ENCODE measurements around the gene CDCA5. TPM values are rescaled to one million over a fixed set of nuclear protein-coding genes. Genes with fewer than 3 reads are reported as not detected.

CDCA5 gene
- polyA plus RNA-seq, 1 of the 3 experiments (the other 2 are of a cell fraction), result 16.3 TPM

DNA sequence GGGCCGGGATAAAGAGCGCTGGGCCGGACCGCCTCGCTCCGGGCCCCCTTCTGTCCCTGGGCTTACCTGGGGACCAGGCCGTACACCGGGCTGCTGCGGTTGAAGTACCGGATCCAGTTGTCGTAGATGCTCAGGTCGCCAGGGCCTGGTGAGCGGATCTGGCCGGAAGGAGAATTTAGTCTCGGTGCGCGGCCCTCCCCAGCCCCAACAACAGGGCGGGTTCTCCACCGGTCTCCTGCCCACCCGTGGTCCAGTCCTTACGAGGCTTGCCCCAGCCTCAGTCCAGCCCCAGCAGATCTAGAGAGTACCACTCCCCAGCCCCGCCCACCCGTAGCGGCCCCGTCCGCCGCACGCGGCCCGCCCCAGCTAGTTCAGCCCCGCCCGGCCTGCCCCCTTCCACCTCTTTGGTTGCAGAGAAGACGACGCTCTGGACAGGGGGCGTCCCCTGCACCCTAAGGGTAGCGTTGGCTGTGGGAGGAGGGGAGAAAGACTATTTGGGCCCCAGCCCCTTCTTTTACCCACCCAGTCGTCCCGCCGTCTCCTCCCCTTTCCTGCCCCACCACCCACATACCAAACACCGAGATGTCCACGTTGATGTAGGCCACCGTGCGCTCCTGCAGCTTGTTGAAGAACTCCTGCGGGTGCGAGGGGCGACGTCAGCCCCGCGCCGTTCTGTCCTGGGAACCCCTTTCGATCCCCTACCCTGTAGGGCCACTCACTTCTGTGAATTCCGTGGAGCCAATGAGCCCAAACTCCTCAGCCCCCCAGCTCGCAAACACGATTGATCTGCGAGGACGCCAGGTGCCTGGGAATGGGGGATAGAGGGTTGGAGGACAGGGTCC lies 36.0 kb downstream of the CDCA5 start:
- H2AFZ ChIP-seq (ENCODE audit: low read depth), result no peak overlapping the region
- no peak overlapping the region for H3K4me3 ChIP-seq (ENCODE audit: low read depth in 2 of 2, low read length in 1 of 2)
- no peak overlapping the region for H3K27ac ChIP-seq (ENCODE audit: low read depth in 2 of 2, low read length in 1 of 2)
- no peaks in the 10 kb centered on the region for H3F3A ChIP-seq (replicated peaks; ENCODE audit: insufficient read depth)
- no peaks in the 10 kb centered on the region for H3K9me2 ChIP-seq
- peaks cover 0 to 1% of the 10 kb centered on the region in 2 experiments; a peak in 2 of 4 replicates for H3K4me1 ChIP-seq (ENCODE audit: control insufficient read depth in 1 of 2, insufficient read depth in 2 of 2, low read depth in 1 of 2, low read length in 1 of 2)
- TF ChIP-seq FOXJ3 (CRISPR knock-in tag; IDR thresholded peaks at IDR 0.05), result no peak
- TF ChIP-seq RCOR1 (IDR thresholded peaks at IDR 0.05; ENCODE audit: low read length), result no peak
- no peak for TF ChIP-seq TCF12 (IDR thresholded peaks at IDR 0.05)
- no peak for TF ChIP-seq FOSL2 (IDR thresholded peaks at IDR 0.05; ENCODE audit: borderline replicate concordance, low read depth)
- TF ChIP-seq, protein P1, sequence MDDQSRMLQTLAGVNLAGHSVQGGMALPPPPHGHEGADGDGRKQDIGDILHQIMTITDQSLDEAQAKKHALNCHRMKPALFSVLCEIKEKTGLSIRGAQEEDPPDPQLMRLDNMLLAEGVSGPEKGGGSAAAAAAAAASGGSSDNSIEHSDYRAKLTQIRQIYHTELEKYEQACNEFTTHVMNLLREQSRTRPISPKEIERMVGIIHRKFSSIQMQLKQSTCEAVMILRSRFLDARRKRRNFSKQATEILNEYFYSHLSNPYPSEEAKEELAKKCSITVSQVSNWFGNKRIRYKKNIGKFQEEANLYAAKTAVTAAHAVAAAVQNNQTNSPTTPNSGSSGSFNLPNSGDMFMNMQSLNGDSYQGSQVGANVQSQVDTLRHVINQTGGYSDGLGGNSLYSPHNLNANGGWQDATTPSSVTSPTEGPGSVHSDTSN (IDR thresholded peaks at IDR 0.05), result no peak
- no peak for TF ChIP-seq EP300 (IDR thresholded peaks at IDR 0.05; ENCODE audit: borderline replicate concordance in 1 of 2, low read depth in 1 of 2, low read length in 1 of 2)
- TF ChIP-seq RAD21 (IDR thresholded peaks at IDR 0.05; ENCODE audit: low read length), result no peak
- TF ChIP-seq POLR2AphosphoS5 (IDR thresholded peaks at IDR 0.05; ENCODE audit: low read depth, low read length), result no peak
- no peak for TF ChIP-seq NFIC (IDR thresholded peaks at IDR 0.05; ENCODE audit: borderline replicate concordance)
- no peak for TF ChIP-seq EZH2phosphoT487 (IDR thresholded peaks at IDR 0.05; ENCODE audit: borderline replicate concordance, low read depth)
- TF ChIP-seq NRF1 (IDR thresholded peaks at IDR 0.05; ENCODE audit: low read depth, low read length), result no peak
- TF ChIP-seq, protein P2, sequence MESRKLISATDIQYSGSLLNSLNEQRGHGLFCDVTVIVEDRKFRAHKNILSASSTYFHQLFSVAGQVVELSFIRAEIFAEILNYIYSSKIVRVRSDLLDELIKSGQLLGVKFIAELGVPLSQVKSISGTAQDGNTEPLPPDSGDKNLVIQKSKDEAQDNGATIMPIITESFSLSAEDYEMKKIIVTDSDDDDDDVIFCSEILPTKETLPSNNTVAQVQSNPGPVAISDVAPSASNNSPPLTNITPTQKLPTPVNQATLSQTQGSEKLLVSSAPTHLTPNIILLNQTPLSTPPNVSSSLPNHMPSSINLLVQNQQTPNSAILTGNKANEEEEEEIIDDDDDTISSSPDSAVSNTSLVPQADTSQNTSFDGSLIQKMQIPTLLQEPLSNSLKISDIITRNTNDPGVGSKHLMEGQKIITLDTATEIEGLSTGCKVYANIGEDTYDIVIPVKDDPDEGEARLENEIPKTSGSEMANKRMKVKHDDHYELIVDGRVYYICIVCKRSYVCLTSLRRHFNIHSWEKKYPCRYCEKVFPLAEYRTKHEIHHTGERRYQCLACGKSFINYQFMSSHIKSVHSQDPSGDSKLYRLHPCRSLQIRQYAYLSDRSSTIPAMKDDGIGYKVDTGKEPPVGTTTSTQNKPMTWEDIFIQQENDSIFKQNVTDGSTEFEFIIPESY (IDR thresholded peaks at IDR 0.05; ENCODE audit: borderline replicate concordance, low read depth), result no peak
- no peaks in the 10 kb centered on the region for H3K9me3 ChIP-seq
- no peak overlapping the region for H3K9ac ChIP-seq
- CTCF ChIA-PET, result interaction anchor here (3.0 kb wide), 1 partner anchor 34 kb away, joined by 8 read pairs; the partner anchor contains the start of gene ARL2
- no peaks in the 10 kb centered on the region for H4K20me1 ChIP-seq (ENCODE audit: insufficient read depth)
- no peak overlapping the region for H3K4me2 ChIP-seq
- peaks cover 8 to 13% of the 10 kb centered on the region in 2 experiments for H3K36me3 ChIP-seq (replicated peaks in 1 of 2; ENCODE audit: control insufficient read depth in 1 of 2, insufficient read depth in 2 of 2, low read length in 1 of 2)
- DNase-seq, result no peak
- POLR2A ChIA-PET, result no interaction called here
- H3K79me2 ChIP-seq (ENCODE audit: insufficient read depth), result peaks cover 16% of the 10 kb centered on the region
- 98% methylated on average over 46 of the region's 56 CpGs for WGBS (ENCODE audit: low lambda C conversion rate)
- H3K27me3 ChIP-seq (ENCODE audit: insufficient read depth), result no peaks in the 10 kb centered on the region

DNA sequence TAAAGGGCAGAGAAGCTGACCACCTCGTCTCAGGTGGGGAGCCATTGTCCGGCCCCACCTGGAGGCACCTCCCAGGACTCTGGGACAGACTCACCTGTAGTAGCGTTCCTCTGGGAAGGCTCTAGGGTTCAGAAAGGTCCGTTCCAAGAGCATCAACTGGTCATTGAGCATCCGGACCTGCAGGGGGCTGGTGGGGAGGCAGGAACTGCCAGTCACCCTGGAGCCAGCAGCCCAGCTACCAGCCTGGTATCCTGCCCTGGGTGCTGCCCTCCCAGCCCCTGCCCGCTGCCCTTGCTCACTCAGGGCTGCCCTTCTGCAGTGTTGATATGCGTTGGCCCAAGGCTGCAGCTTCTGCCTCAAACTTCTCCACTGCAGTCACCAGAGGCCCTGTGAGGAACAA lies 38.1 kb downstream of the CDCA5 start:
- TF ChIP-seq RXRA (IDR thresholded peaks at IDR 0.05; ENCODE audit: borderline replicate concordance, low read depth) (no peak), RFX5 (IDR thresholded peaks at IDR 0.05; ENCODE audit: low read length) (no peak), YY1 (IDR thresholded peaks at IDR 0.05; ENCODE audit: low read depth) (no peak), MXI1 (IDR thresholded peaks at IDR 0.05; ENCODE audit: low read depth, low read length) (no peak), TAF1 (IDR thresholded peaks at IDR 0.05; ENCODE audit: borderline replicate concordance, low read depth, low read length) (no peak), GABPA (IDR thresholded peaks at IDR 0.05; ENCODE audit: low read depth) (no peak), NRF1 (IDR thresholded peaks at IDR 0.05; ENCODE audit: low read depth, low read length) (no peak)
- TF ChIP-seq, protein P3, sequence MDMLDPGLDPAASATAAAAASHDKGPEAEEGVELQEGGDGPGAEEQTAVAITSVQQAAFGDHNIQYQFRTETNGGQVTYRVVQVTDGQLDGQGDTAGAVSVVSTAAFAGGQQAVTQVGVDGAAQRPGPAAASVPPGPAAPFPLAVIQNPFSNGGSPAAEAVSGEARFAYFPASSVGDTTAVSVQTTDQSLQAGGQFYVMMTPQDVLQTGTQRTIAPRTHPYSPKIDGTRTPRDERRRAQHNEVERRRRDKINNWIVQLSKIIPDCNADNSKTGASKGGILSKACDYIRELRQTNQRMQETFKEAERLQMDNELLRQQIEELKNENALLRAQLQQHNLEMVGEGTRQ (IDR thresholded peaks at IDR 0.05; ENCODE audit: borderline replicate concordance, low read depth, low read length), result no peak
- TF ChIP-seq, protein P4, sequence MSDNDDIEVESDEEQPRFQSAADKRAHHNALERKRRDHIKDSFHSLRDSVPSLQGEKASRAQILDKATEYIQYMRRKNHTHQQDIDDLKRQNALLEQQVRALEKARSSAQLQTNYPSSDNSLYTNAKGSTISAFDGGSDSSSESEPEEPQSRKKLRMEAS (IDR thresholded peaks at IDR 0.05; ENCODE audit: low read depth), result no peak
- TF ChIP-seq, protein P5, sequence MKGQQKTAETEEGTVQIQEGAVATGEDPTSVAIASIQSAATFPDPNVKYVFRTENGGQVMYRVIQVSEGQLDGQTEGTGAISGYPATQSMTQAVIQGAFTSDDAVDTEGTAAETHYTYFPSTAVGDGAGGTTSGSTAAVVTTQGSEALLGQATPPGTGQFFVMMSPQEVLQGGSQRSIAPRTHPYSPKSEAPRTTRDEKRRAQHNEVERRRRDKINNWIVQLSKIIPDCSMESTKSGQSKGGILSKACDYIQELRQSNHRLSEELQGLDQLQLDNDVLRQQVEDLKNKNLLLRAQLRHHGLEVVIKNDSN (IDR thresholded peaks at IDR 0.05; ENCODE audit: borderline replicate concordance, low read depth), result no peak
- no peak overlapping the region for H2AFZ ChIP-seq (ENCODE audit: low read depth)
- H3K27ac ChIP-seq (ENCODE audit: low read depth in 2 of 2, low read length in 1 of 2), result no peak overlapping the region
- no peak overlapping the region for H3K4me2 ChIP-seq
- H3K36me3 ChIP-seq (replicated peaks in 1 of 2; ENCODE audit: control insufficient read depth in 1 of 2, insufficient read depth in 2 of 2, low read length in 1 of 2), result peaks cover 8 to 13% of the 10 kb centered on the region in 2 experiments
- no peaks in the 10 kb centered on the region for H4K20me1 ChIP-seq (ENCODE audit: insufficient read depth)
- H3K9me2 ChIP-seq, result no peaks in the 10 kb centered on the region
- no peak for DNase-seq
- 92% methylated on average over 4 of the region's 7 CpGs for WGBS (ENCODE audit: low lambda C conversion rate)
- H3K27me3 ChIP-seq (ENCODE audit: insufficient read depth), result no peaks in the 10 kb centered on the region
- H3K79me2 ChIP-seq (ENCODE audit: insufficient read depth), result peaks cover 30% of the 10 kb centered on the region
- ChIA-PET CTCF (interaction anchor here (0.8 to 2.5 kb wide), 2 partner anchors 32 to 152 kb away, joined by 3 to 10 read pairs; partner anchors contain the start of gene ARL2), POLR2A (no interaction called here)
- no peak overlapping the region for H3K9ac ChIP-seq
- H3K9me3 ChIP-seq, result no peaks in the 10 kb centered on the region
- no peaks in the 10 kb centered on the region for H3F3A ChIP-seq (replicated peaks; ENCODE audit: insufficient read depth)
- H3K4me3 ChIP-seq (ENCODE audit: low read depth in 2 of 2, low read length in 1 of 2), result no peak overlapping the region
- peaks cover 3 to 7% of the 10 kb centered on the region in 2 experiments; a peak in 2 of 4 replicates for H3K4me1 ChIP-seq (ENCODE audit: control insufficient read depth in 1 of 2, insufficient read depth in 2 of 2, low read depth in 1 of 2, low read length in 1 of 2)

Measured in SK-N-SH (cell line).